A549 (cell line): ENCODE results near the gene POLD1. TPM values are rescaled to one million over a fixed set of nuclear protein-coding genes. Genes with fewer than 3 reads are reported as not detected.

Experiments
- ATAC-seq, 2 experiments: fragments of 200-7000 bp in 1 of 2; fragments of >200 bp in 1 of 2; cut with Nextera tagmentation in 1 of 2; cut with Tn5 transposase in 1 of 2; 3 replicates each; pipeline versions ENCODE4 v1.8.0 to v1.9.1; 2018 to 2020; ENCODE audit warnings: mild to moderate bottlenecking in 1 of 2, moderate library complexity in 1 of 2
- CTCF ChIA-PET: fragments of 300-600 bp; sonication (Branson Sonifier 250); formaldehyde crosslinking; extraction: SDS; loops from one replicate; lab custom pipeline; 2021; ENCODE audit warnings: antibody characterized with exemption, inconsistent platforms; lab: Yijun Ruan, JAX
- POLR2A ChIA-PET: fragments of 350-600 bp; formaldehyde crosslinking; extraction: SDS; loops from one replicate; lab custom pipeline; 2021; ENCODE audit warnings: antibody characterized with exemption, inconsistent platforms; lab: Yijun Ruan, JAX
- DNase-seq, 2 experiments: peaks; one replicate each; pipeline versions ENCODE4 v3.0.0 to v3.0.0-alpha.2; 2011 to 2016; ENCODE audit warnings: low read depth in 1 of 2, low spot score in 1 of 2
- FAIRE-seq: peaks from 2 replicates; lab custom pipeline; 2011; peaks lifted over from hg19 to GRCh38; lab: Jason Lieb, UNC
- H3K27ac ChIP-seq, 2 experiments: fragments of >200 bp; sonication (Bioruptor Twin); formaldehyde crosslinking; 3 replicates each; pipeline ENCODE4 v1.5.1; 2016 to 2017
- H3K4me1 ChIP-seq: fragments of >200 bp; sonication (Bioruptor Twin); formaldehyde crosslinking; 3 replicates; pipeline ENCODE4 v1.6.1; 2016
- H3K4me2 ChIP-seq: fragments of >200 bp; sonication (Bioruptor Twin); formaldehyde crosslinking; 3 replicates; pipeline ENCODE4 v1.6.1; 2016
- H3K4me3 ChIP-seq: fragments of >200 bp; sonication (Bioruptor Twin); formaldehyde crosslinking; 3 replicates; pipeline ENCODE4 v1.5.1; 2016
- H3K9me3 ChIP-seq: fragments of >200 bp; sonication (Bioruptor Twin); formaldehyde crosslinking; 3 replicates; pipeline ENCODE4 v1.6.1; 2016
- CBX2 ChIP-seq: fragments of 200-600 bp; sonication (generic); IDR thresholded peaks from 2 replicates; pipeline ENCODE4 v1.6.1; 2016; ENCODE audit warnings: low read depth, mild to moderate bottlenecking, borderline replicate concordance
- CEBPB ChIP-seq, 2 experiments: fragments of >200 bp in 1 of 2; sonication (Bioruptor Twin) in 1 of 2; formaldehyde crosslinking in 1 of 2; IDR thresholded peaks; 2 replicates each; pipeline ENCODE4 v1.6.1; 2012 to 2016
- CHD4 ChIP-seq: fragments of 200-600 bp; sonication (generic); IDR thresholded peaks from 2 replicates; pipeline ENCODE4 v1.6.1; 2016; ENCODE audit warnings: antibody characterized with exemption, mild to moderate bottlenecking, borderline replicate concordance
- CTCF ChIP-seq: fragments of >200 bp; sonication (Bioruptor Twin); formaldehyde crosslinking; IDR thresholded peaks from 3 replicates; pipeline ENCODE4 v1.5.1; 2016
- EHF ChIP-seq: fragments of 250-450 bp; sonication (Bioruptor Pico); IDR thresholded peaks from 2 replicates; pipeline ENCODE4 v1.5.0; 2020; ENCODE audit warnings: mild to moderate bottlenecking
- EHMT2 ChIP-seq: fragments of 200-600 bp; sonication (generic); IDR thresholded peaks from 2 replicates; pipeline ENCODE4 v1.6.1; 2016; ENCODE audit warnings: antibody characterized with exemption, low read depth, mild to moderate bottlenecking, moderate library complexity
- ESRRA ChIP-seq: fragments of 150-350 bp; IDR thresholded peaks from 2 replicates; pipeline ENCODE4 v1.6.1; 2014; ENCODE audit warnings: mild to moderate bottlenecking, low read length, borderline replicate concordance
- FOSL2 ChIP-seq, 2 experiments: fragments of 450-650 bp in 1 of 2; fragments of >200 bp in 1 of 2; sonication (Bioruptor Twin) in 1 of 2; formaldehyde crosslinking; IDR thresholded peaks; 2 replicates each; pipeline versions ENCODE4 v1.5.0 to v1.6.1; 2016 to 2020; ENCODE audit warnings: mild to moderate bottlenecking in 1 of 2, moderate library complexity in 1 of 2
- GATA3 ChIP-seq: IDR thresholded peaks from 2 replicates; pipeline ENCODE4 v1.6.1; 2012; ENCODE audit warnings: borderline replicate concordance
- HDAC2 ChIP-seq: fragments of 200-600 bp; sonication (generic); IDR thresholded peaks from 2 replicates; pipeline ENCODE4 v1.6.1; 2016
- HES2 ChIP-seq: fragments of >200 bp; sonication (Bioruptor Twin); formaldehyde crosslinking; IDR thresholded peaks from 2 replicates; pipeline ENCODE4 v1.6.1; 2016
- HMGXB4 ChIP-seq: fragments of 250-450 bp; sonication (Bioruptor Pico); IDR thresholded peaks from 2 replicates; pipeline ENCODE4 v1.5.0; 2021; ENCODE audit warnings: mild to moderate bottlenecking, moderate library complexity, borderline replicate concordance
- HOXA7 ChIP-seq: fragments of 250-450 bp; sonication (Bioruptor Pico); IDR thresholded peaks from 2 replicates; pipeline ENCODE4 v1.5.0; 2020; ENCODE audit warnings: mild to moderate bottlenecking, moderate library complexity
- HOXB13 ChIP-seq: fragments of 250-450 bp; sonication (Bioruptor Pico); IDR thresholded peaks from 2 replicates; pipeline ENCODE4 v1.5.0; 2020; ENCODE audit warnings: low read depth, mild to moderate bottlenecking, moderate library complexity
- KDM5A ChIP-seq: fragments of 200-600 bp; sonication (generic); IDR thresholded peaks from 2 replicates; pipeline ENCODE4 v1.6.1; 2016; ENCODE audit warnings: antibody characterized with exemption, mild to moderate bottlenecking
- MAFK ChIP-seq: fragments of 450-650 bp; IDR thresholded peaks from 2 replicates; pipeline ENCODE4 v1.6.1; 2014; ENCODE audit not compliant: partially characterized antibody
- MAX ChIP-seq: IDR thresholded peaks from 2 replicates; pipeline ENCODE4 v1.6.1; 2012
- MYC ChIP-seq: IDR thresholded peaks from 2 replicates; pipeline ENCODE4 v1.6.1; 2012; ENCODE audit warnings: mild to moderate bottlenecking, inconsistent platforms, low read length, improper control_type of control experiment, borderline replicate concordance
- NFE2L2 ChIP-seq: fragments of 150-350 bp; conservative IDR thresholded peaks from 2 replicates; pipeline ENCODE4 v1.6.1; 2014; ENCODE audit warnings: low read length
- NPAS2 ChIP-seq: fragments of 250-450 bp; sonication (Bioruptor Pico); IDR thresholded peaks from 2 replicates; pipeline ENCODE4 v1.8.0; 2022; ENCODE audit warnings: mild to moderate bottlenecking, moderate library complexity, borderline replicate concordance
- NR3C1 ChIP-seq: fragments of >200 bp; sonication (Bioruptor Twin); formaldehyde crosslinking; IDR thresholded peaks from 3 replicates; pipeline ENCODE4 v1.6.1; 2017
- PBX3 ChIP-seq: IDR thresholded peaks from 2 replicates; pipeline ENCODE4 v1.6.1; 2012
- PHF8 ChIP-seq: fragments of 200-600 bp; sonication (generic); IDR thresholded peaks from 2 replicates; pipeline ENCODE4 v1.6.1; 2016; ENCODE audit warnings: low read depth, mild to moderate bottlenecking, antibody characterized with exemption, moderate library complexity, borderline replicate concordance
- POLR2AphosphoS2 ChIP-seq: conservative IDR thresholded peaks from 2 replicates; pipeline ENCODE4 v1.6.1; 2012; ENCODE audit warnings: low read length, improper control_type of control experiment, inconsistent platforms
- RCOR1 ChIP-seq: fragments of 150-350 bp; IDR thresholded peaks from 2 replicates; pipeline ENCODE4 v1.6.1; 2014; ENCODE audit warnings: antibody characterized with exemption, low read length, low read depth
- RNF2 ChIP-seq: fragments of 200-600 bp; sonication (generic); IDR thresholded peaks from 2 replicates; pipeline ENCODE4 v1.6.1; 2016; ENCODE audit warnings: low read depth, mild to moderate bottlenecking, antibody characterized with exemption, moderate library complexity, borderline replicate concordance
- SREBF2 ChIP-seq: fragments of 450-650 bp; IDR thresholded peaks from 2 replicates; pipeline ENCODE4 v1.6.1; 2014; ENCODE audit warnings: mild to moderate bottlenecking, moderate library complexity
- USF2 ChIP-seq: fragments of 450-650 bp; IDR thresholded peaks from 2 replicates; pipeline ENCODE4 v1.6.1; 2014; ENCODE audit warnings: antibody characterized with exemption
- ZFP36 ChIP-seq: fragments of 450-650 bp; IDR thresholded peaks from 2 replicates; pipeline ENCODE4 v1.6.1; 2014; ENCODE audit warnings: borderline replicate concordance; ENCODE audit not compliant: partially characterized antibody
- WGBS: methylation state at CpG from one replicate; pipeline ENCODE4 v1.1.6; 2017; ENCODE audit errors: missing lambda C conversion rate; 5-methylcytosine and 5-hydroxymethylcytosine counted together
- polyA plus RNA-seq, 4 experiments: library from polyadenylated mRNA; depleted of rRNA in 3 of 4; stranded (reverse); fragments of >200 nt; fragmentation: RNase III in 1 of 4; extraction: RNeasy Plus Mini Kit Qiagen cat#74134 plus additional on column Dnase treatment in 1 of 4; gene quantifications; 2 replicates in 3 of 4; 3 replicates in 1 of 4; pipeline ENCODE4 v1.2.3, GENCODE V29; 2011 to 2017

POLD1 gene
- polyA plus RNA-seq, 2 of the 4 experiments (the other 2 are of a cell fraction) = 26.1 to 88.8 TPM

- Histone ChIP-seq H3K9me3 (no peaks in the 10 kb centered on the region), H3K27ac (no peak overlapping the region), H3K4me2 (no peak overlapping the region), H3K4me1 (no peaks in the 10 kb centered on the region), H3K4me3 (no peak overlapping the region)
- TF ChIP-seq NFE2L2 (no peak), PHF8 (no peak), MAX (no peak), MYC (no peak)
- ATAC-seq = no peak
- DNase-seq = no peak
- ChIA-PET POLR2A (no interaction called here), CTCF (interaction anchor here (0.9 to 1.7 kb wide), 4 partner anchors 11 to 68 kb away, joined by 3 to 6 read pairs (median 4); no protein-coding TSS in a partner anchor)
- no peak for FAIRE-seq
- WGBS = 82% methylated on average over 5 of the region's 5 CpGs
These were observed 8.6 kb downstream of the POLD1 start for GRCh38 chr19:50392759-50393158.

GRCh38 chr19:50393589-50393988, 9.4 kb downstream of the POLD1 start:
- 0 out of 6 replicates have a peak, but pooled peaks of 1 of the 2 experiments have one; percentile 19 for ATAC-seq
- FAIRE-seq = no peak
- H3K4me3 ChIP-seq = no peak overlapping the region
- no peak for DNase-seq
- H3K27ac ChIP-seq = no peak overlapping the region
- no peak overlapping the region for H3K4me2 ChIP-seq
- H3K9me3 ChIP-seq = no peaks in the 10 kb centered on the region
- WGBS = 89% methylated on average over 4 of the region's 4 CpGs
- ChIA-PET POLR2A (no interaction called here), CTCF (interaction anchor here (0.6 to 1.4 kb wide), 5 partner anchors 9 to 820 kb away, joined by 3 to 4 read pairs (median 4); no protein-coding TSS in a partner anchor)
- TF ChIP-seq PHF8 = no peak
- TF ChIP-seq USF2 = no peak
- no peak for TF ChIP-seq RCOR1
- TF ChIP-seq HDAC2 = no peak
- no peak for TF ChIP-seq POLR2AphosphoS2
- no peak for TF ChIP-seq NPAS2 (CRISPR knock-in tag)
- no peak for TF ChIP-seq MAFK
- no peak for TF ChIP-seq NR3C1
- TF ChIP-seq EHMT2 = no peak
- TF ChIP-seq EHF (CRISPR knock-in tag) = no peak
- no peak for TF ChIP-seq FOSL2 (IDR thresholded peaks at IDR 0.05)
- TF ChIP-seq FOSL2 (CRISPR knock-in tag; IDR thresholded peaks at IDR 0.05) = no peak
- H3K4me1 ChIP-seq = no peaks in the 10 kb centered on the region

- no peak overlapping the region for H3K4me2 ChIP-seq
- H3K9me3 ChIP-seq = no peaks in the 10 kb centered on the region
- ChIA-PET CTCF (interaction anchor here (0.6 to 1.6 kb wide), 6 partner anchors 9 to 820 kb away, joined by 3 to 4 read pairs (median 4); no protein-coding TSS in a partner anchor), POLR2A (no interaction called here)
- no peaks in the 10 kb centered on the region for H3K4me1 ChIP-seq
- WGBS = 95% methylated on average over 9 of the region's 9 CpGs
- no peak for DNase-seq
- no peak overlapping the region for H3K4me3 ChIP-seq
- H3K27ac ChIP-seq = no peak overlapping the region
- no peak for TF ChIP-seq POLR2AphosphoS2
- no peak for TF ChIP-seq RNF2
- TF ChIP-seq HOXA7 (CRISPR knock-in tag) = no peak
- no peak for TF ChIP-seq SREBF2
- TF ChIP-seq CBX2 = no peak
- no peak for TF ChIP-seq HMGXB4 (CRISPR knock-in tag)
- no peak for TF ChIP-seq ESRRA
- TF ChIP-seq KDM5A = no peak
- TF ChIP-seq CTCF = no peak
- no peak for TF ChIP-seq RCOR1
- no peak for TF ChIP-seq NFE2L2
- no peak for TF ChIP-seq HOXB13 (CRISPR knock-in tag)
- TF ChIP-seq CHD4 = no peak
- TF ChIP-seq ZFP36 = no peak
- TF ChIP-seq MYC = no peak
- no peak for TF ChIP-seq HES2
- TF ChIP-seq PBX3 = no peak
- TF ChIP-seq CEBPB (IDR thresholded peaks at IDR 0.05) = no peak
- TF ChIP-seq GATA3 = no peak
- no peak for FAIRE-seq
- ATAC-seq = peak in 1 of 2 experiments; percentile 34; a peak in 1 of 6 replicates
These were observed 9.9 kb downstream of the POLD1 start for GRCh38 chr19:50394017-50394416.
